ENCODE measurements around the gene SREBF2. TPM values are rescaled to one million over a fixed set of nuclear protein-coding genes. Genes with fewer than 3 reads are reported as not detected.

Gene SREBF2
- total RNA-seq, 1 donor: 52.8 TPM

DNA sequence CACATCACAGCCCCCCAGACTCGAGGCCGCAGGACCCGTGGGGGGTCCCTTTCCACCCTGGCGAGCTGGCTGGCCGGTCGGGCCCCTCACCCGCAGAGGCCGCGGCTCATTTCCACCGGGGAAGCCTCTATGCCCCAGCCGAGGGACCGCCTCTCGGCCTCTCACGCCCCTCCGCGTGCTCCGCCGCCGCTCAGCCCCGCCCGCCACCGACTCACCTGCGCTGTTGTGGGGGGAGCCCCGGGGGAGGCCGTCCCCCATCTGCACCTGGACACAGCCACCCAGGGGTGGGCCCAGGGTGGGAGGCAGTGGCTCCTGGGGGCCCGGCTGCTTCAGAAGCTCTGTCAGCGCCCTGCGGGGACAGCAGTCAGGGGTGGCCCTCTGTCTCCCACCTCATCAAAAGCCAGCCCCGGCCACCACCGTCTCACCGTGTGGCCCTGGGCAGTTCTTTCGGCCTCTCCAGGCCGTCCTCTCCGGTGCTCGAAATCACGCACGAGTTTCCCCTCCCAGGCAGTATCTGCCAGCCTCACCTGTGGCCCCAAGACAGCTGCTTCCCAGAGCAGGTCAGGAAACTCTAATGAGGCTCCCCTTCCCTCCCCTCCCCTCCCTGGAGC lies 78.2 kb downstream of the SREBF2 start:
- H3K4me3 ChIP-seq (ENCODE audit: low read depth, low read length): no peak overlapping the region
- DNase-seq (ENCODE audit: low read depth): no peak
- no peak for TF ChIP-seq CTCF (IDR thresholded peaks at IDR 0.05; ENCODE audit: insufficient read depth, low read length)

DNA sequence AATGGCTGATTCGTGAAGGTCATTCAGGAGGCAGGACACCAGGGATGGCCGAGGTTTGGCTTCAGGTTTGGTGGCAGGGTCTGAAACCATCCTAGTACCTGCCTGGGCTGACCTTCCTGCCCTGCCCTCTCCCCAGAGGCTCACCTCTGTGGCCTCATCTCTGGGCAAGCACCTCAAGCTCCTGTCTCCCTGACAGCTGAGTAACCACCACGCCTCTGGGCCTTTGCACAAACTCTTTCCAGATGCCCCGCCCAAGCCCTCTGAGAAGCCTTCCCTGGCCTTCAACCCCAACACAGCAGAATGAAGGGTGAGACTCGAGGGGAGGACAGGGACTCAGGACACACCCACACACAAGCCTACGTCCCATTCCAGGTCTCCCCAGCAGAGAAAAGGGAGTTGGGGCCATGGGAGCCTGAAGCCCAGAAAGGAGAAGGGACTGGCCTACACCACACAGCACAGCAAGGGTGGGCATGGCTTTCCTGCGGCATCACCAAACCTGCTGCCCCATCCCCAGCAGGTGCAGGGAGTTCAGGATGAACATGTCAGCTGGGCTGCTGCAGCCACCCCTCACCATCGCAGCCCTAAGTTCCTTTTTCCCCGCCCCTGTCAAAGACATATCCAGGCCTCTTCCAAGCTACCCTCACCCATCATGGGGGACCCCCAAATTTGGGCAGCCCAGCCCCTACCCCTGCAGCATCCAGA lies 79.6 kb downstream of the SREBF2 start:
- no peak for DNase-seq (ENCODE audit: low read depth)
- H3K4me3 ChIP-seq (ENCODE audit: low read depth, low read length): no peak overlapping the region
- TF ChIP-seq CTCF (IDR thresholded peaks at IDR 0.05; ENCODE audit: insufficient read depth, low read length): no peak

- no peak for DNase-seq (ENCODE audit: low read depth)
- TF ChIP-seq CTCF (IDR thresholded peaks at IDR 0.05; ENCODE audit: insufficient read depth, low read length): no peak
- no peak overlapping the region for H3K4me3 ChIP-seq (ENCODE audit: low read depth, low read length)
Observed at GRCh38 chr22:41913040-41913719, 80.3 kb downstream of the SREBF2 start.

DNA sequence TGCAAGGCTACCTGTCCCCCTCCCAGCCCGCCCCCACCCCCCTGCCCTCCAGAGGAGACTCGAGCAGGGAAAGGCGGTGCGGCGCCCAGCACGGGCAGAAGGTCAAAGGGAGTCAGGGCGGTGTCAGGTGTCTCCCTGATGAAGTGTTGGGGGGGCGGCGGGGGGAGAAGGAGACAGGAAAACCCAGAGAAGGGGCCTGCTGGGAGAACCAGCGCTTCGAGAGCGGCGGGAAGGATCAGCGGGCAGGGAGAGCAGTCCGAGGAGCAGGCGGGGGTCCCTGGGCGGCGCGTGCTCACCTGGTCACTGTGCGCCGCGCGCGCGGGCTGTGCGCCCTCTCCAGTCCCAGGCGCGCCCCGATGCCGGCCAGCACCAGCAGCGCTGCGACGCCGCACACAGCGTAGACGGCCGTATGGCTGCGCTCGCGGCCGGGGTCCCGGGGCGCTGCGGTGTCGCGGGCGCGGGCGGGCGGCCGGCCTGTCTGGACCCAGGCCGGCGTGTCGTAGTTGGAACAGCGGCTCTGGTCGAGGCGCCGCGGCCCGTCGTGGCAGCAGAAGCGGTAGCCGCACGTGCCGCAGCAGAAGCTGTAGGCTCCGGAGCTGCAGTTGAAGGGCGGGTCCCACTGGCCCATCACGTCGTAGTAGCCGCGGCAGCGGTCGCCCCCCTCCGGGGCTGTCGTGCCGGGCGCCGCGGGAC lies 81.1 kb downstream of the SREBF2 start:
- TF ChIP-seq CTCF (IDR thresholded peaks at IDR 0.05; ENCODE audit: insufficient read depth, low read length): no peak
- DNase-seq (ENCODE audit: low read depth): no peak
- no peak overlapping the region for H3K4me3 ChIP-seq (ENCODE audit: low read depth, low read length)

GRCh38 chr22:41914611-41915034 lies 81.7 kb downstream of the SREBF2 start:
- no peak for DNase-seq (ENCODE audit: low read depth)
- TF ChIP-seq CTCF (IDR thresholded peaks at IDR 0.05; ENCODE audit: insufficient read depth, low read length): no peak
- no peak overlapping the region for H3K4me3 ChIP-seq (ENCODE audit: low read depth, low read length)

DNA sequence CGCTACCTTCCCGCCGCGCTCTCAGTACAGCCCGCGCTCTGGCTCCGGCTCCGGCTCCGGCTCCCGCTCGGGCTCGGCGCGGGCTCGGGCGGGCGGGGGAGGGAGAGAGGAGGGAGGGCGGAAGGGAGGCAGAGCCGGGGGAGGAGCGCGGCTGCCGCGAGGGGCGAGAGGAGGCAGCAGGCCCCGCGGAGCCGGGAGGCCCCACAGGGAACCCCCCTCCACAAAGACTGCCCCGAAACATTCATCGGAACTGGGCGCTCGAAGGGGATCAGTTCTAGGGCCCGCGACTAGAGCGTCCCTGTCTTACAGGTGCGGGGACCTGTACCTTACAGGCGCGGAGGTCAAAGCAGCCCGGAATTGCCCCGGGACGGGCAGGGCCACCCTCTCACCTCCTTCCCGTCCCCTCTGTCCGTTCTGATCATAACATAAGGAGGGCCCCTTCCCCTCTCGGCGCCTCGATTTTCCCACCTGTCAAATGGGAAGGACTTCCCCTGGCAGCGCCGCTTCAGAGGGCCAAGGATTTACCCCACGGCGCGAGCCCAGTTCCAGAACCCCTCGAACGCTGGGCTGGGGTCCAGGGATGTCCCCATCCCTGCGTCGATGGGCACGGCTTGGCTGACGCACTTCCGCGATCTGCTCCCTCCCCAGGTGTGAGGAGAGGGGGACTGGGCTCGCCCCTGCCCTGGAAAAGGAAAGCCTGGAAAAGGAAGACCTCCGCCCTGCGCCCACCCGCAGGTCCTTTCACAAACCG lies 82.3 kb downstream of the SREBF2 start, which contains the start of gene SHISA8:
Gene SHISA8 (minus strand): TSS at position 40 of the 751 bp plus-strand sequence. CDS start 407 bp downstream, outside the sequence.
- no peak for DNase-seq (ENCODE audit: low read depth)
- no peak within 1 kb of the TSS for H3K4me3 ChIP-seq (ENCODE audit: low read depth, low read length)
- no peak for TF ChIP-seq CTCF (IDR thresholded peaks at IDR 0.05; ENCODE audit: insufficient read depth, low read length)
